ENCODE data around the gene NUP210.

NUP210 gene

GRCh38 chr3:13273604-13274105, 146.5 kb downstream of the NUP210 start:
- no peaks in the 10 kb centered on the region for H3K36me3 ChIP-seq (ENCODE audit: insufficient read depth, low read length)
- no peak overlapping the region for H3K9ac ChIP-seq (ENCODE audit: low read depth, low read length)
- no peak overlapping the region for H2AFZ ChIP-seq (ENCODE audit: low read depth, low read length)
- DNase-seq (no peak), ATAC-seq (ENCODE audit: insufficient read depth, low read depth) (peak; percentile 16; the same call in 1 of the 3 replicates)
- H3K4me3 ChIP-seq (ENCODE audit: low read depth in 1 of 2, low read length in 2 of 2): no peak overlapping the region
- no peaks in the 10 kb centered on the region for H3K79me2 ChIP-seq (ENCODE audit: insufficient read depth, low read length)
- peaks cover 18% of the 10 kb centered on the region for H3K4me1 ChIP-seq (ENCODE audit: insufficient read depth, low read length)
- H4K20me1 ChIP-seq (ENCODE audit: insufficient read depth, low read length): no peaks in the 10 kb centered on the region
- no peak overlapping the region for H3K27ac ChIP-seq (ENCODE audit: low read length)
- no peak overlapping the region for H3K4me2 ChIP-seq (ENCODE audit: insufficient read depth, low read length)
- no peaks in the 10 kb centered on the region for H3K27me3 ChIP-seq (ENCODE audit: insufficient read depth, low read length, poor library complexity)
- no peak for TF ChIP-seq EZH2 (IDR thresholded peaks at IDR 0.05; ENCODE audit: borderline replicate concordance, low read depth, low read length, severe bottlenecking)
- no peak for TF ChIP-seq CTCF (IDR thresholded peaks at IDR 0.05; ENCODE audit: borderline replicate concordance, extremely low read depth, low read length, poor library complexity, severe bottlenecking)
- H3K9me3 ChIP-seq (ENCODE audit: insufficient read depth, low read length, severe bottlenecking): no peaks in the 10 kb centered on the region

GRCh38 chr3:13272831-13273603, 147.1 kb downstream of the NUP210 start:
- TF ChIP-seq EZH2 (IDR thresholded peaks at IDR 0.05; ENCODE audit: borderline replicate concordance, low read depth, low read length, severe bottlenecking) (no peak), CTCF (IDR thresholded peaks at IDR 0.05; ENCODE audit: borderline replicate concordance, extremely low read depth, low read length, poor library complexity, severe bottlenecking) (no peak)
- Histone ChIP-seq H4K20me1 (ENCODE audit: insufficient read depth, low read length) (no peaks in the 10 kb centered on the region), H3K4me1 (ENCODE audit: insufficient read depth, low read length) (peaks cover 18% of the 10 kb centered on the region), H2AFZ (ENCODE audit: low read depth, low read length) (no peak overlapping the region), H3K36me3 (ENCODE audit: insufficient read depth, low read length) (no peaks in the 10 kb centered on the region), H3K79me2 (ENCODE audit: insufficient read depth, low read length) (no peaks in the 10 kb centered on the region), H3K9ac (ENCODE audit: low read depth, low read length) (no peak overlapping the region), H3K4me2 (ENCODE audit: insufficient read depth, low read length) (no peak overlapping the region), H3K4me3 (ENCODE audit: low read depth in 1 of 2, low read length in 2 of 2) (no peak overlapping the region), H3K9me3 (ENCODE audit: insufficient read depth, low read length, severe bottlenecking) (no peaks in the 10 kb centered on the region), H3K27me3 (ENCODE audit: insufficient read depth, low read length, poor library complexity) (no peaks in the 10 kb centered on the region), H3K27ac (ENCODE audit: low read length) (no peak overlapping the region)
- DNase-seq (no peak), ATAC-seq (ENCODE audit: insufficient read depth, low read depth) (no peak)

GRCh38 chr3:13269711-13270378, 150.3 kb downstream of the NUP210 start:
- Histone ChIP-seq H3K9me3 (ENCODE audit: insufficient read depth, low read length, severe bottlenecking) (no peaks in the 10 kb centered on the region), H3K4me2 (ENCODE audit: insufficient read depth, low read length) (no peak overlapping the region), H2AFZ (ENCODE audit: low read depth, low read length) (no peak overlapping the region), H3K4me3 (ENCODE audit: low read depth in 1 of 2, low read length in 2 of 2) (no peak overlapping the region), H3K27me3 (ENCODE audit: insufficient read depth, low read length, poor library complexity) (no peaks in the 10 kb centered on the region), H3K9ac (ENCODE audit: low read depth, low read length) (no peak overlapping the region), H3K79me2 (ENCODE audit: insufficient read depth, low read length) (no peaks in the 10 kb centered on the region), H3K4me1 (ENCODE audit: insufficient read depth, low read length) (peaks cover 15% of the 10 kb centered on the region), H4K20me1 (ENCODE audit: insufficient read depth, low read length) (no peaks in the 10 kb centered on the region), H3K36me3 (ENCODE audit: insufficient read depth, low read length) (no peaks in the 10 kb centered on the region), H3K27ac (ENCODE audit: low read length) (no peak overlapping the region)
- no peak for ATAC-seq (ENCODE audit: insufficient read depth, low read depth)
- TF ChIP-seq CTCF (IDR thresholded peaks at IDR 0.05; ENCODE audit: borderline replicate concordance, extremely low read depth, low read length, poor library complexity, severe bottlenecking) (no peak), EZH2 (IDR thresholded peaks at IDR 0.05; ENCODE audit: borderline replicate concordance, low read depth, low read length, severe bottlenecking) (no peak)
- DNase-seq: no peak
